ENCODE measurements around the gene IRAG1.

DNA sequence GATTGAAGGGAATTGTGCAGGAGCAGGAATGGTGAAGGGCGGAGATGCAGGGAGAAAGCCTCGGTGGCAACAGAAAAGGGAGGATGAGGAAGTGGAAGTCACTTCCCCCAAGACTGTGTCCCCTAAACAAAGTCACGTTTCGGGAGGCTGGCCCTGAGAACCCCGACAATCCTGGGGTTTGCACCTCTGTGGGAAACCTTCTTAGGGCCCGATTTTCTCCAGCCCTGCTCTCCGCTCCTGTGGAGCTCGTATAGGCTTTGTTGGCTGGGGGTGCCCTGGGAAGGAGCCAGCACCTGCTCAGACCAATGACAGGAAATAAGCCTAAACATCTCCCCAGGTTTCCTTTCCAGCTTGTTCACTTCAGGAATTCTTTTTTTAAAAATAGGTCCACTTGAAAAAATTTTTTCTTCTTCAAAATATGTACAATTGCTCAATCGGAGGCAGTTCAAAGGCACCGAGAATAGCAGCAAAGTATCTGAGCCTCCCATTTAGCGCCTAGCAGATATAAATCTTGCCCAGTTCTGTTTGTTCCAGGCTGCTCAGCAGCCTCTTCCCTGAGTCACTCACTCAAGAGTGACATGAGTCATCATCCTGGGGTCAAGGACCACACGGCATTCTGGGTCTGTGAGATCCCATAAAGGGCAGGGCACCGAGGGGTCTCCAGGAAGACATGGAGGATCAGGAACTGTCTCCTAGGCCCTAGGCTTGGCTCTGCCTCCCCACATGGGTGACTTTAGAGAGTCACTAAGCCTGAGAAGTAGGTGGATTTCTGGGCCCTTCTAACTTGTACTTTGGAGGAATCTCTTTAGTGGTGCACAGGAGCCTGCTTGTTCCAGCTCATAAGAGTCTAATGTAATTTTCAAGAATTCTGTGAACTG, 34.0 kb downstream of the IRAG1 start:
- TF ChIP-seq, protein P1, sequence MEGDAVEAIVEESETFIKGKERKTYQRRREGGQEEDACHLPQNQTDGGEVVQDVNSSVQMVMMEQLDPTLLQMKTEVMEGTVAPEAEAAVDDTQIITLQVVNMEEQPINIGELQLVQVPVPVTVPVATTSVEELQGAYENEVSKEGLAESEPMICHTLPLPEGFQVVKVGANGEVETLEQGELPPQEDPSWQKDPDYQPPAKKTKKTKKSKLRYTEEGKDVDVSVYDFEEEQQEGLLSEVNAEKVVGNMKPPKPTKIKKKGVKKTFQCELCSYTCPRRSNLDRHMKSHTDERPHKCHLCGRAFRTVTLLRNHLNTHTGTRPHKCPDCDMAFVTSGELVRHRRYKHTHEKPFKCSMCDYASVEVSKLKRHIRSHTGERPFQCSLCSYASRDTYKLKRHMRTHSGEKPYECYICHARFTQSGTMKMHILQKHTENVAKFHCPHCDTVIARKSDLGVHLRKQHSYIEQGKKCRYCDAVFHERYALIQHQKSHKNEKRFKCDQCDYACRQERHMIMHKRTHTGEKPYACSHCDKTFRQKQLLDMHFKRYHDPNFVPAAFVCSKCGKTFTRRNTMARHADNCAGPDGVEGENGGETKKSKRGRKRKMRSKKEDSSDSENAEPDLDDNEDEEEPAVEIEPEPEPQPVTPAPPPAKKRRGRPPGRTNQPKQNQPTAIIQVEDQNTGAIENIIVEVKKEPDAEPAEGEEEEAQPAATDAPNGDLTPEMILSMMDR (IDR thresholded peaks at IDR 0.05; ENCODE audit: insufficient read depth, low read length, poor library complexity, severe bottlenecking) = no peak
- TF ChIP-seq EZH2phosphoT487 (conservative IDR thresholded peaks at IDR 0.05; ENCODE audit: low read length) = no peak
